ENCODE measurements around the gene SEMA3C.

SEMA3C gene

DNA sequence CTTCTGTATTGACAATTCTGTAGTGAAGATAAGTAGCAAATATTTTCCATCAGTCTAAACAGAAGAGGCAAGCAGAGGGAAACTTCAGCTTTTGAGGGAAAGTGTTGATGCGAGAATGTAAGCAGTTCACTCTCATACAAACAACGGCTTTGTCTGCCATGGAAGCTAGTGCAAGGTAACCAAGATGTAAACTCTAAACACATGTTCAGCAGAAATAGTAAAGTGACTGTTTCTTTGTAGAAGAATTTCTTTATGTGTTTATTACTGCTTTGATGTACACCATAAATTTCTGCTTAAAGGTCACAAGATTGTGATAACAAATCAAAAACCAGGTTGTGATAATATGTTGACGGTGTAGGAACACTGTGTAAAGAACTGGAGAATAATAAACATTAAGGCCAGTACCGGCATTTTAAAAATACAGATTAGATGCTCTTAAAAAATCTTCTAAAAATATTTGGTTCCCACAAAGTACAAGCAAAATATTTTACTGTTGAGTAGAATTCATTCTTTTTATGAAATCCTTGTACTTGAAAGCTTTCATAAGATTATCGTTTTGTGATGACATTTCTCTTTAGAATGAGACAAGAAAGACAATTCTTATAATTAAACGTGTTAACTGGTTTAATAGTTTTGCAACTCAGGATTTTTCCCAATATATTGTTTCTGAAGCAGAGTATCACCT, 34.2 kb downstream of the SEMA3C start:
- no peak for DNase-seq

DNA sequence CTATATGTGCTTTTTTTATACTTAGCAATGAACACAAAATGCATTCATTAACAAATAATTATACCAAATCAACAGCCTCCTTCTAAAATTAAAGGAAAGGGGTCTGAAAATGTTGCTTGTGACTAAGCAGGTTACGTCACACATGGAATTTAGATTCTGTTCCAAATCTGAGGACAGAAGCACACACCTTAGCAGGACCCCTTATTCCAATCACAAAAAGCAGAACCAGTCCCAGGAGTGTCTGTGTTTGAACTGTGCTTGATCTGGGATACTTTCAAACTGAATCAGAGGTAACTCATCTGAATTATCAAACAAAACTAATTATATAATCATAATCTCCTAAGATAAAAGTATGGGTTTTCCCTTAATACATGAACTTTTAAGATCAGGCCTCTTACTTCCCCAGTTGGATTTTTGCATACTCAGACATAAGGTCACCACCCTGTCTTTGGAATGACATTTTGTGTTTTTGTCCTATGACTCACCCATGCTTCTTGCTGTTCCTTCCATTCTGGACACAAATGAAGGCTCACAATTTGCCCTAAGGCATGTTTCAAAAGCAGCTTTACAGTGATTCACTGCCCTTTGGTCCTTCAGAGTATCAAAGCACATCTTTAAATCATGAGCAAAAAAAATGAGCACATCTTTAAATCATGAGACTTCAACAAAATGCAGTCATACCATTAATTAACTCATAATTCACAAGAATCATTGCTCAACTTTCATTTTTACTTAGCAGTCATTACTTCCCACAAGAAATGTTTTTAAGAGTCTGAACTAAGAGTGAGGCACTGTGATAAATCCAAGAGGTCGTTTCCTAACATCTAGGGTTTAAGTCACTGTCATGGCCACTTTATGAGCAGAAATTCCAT, 35.5 kb downstream of the SEMA3C start:
- no peak for DNase-seq

DNA sequence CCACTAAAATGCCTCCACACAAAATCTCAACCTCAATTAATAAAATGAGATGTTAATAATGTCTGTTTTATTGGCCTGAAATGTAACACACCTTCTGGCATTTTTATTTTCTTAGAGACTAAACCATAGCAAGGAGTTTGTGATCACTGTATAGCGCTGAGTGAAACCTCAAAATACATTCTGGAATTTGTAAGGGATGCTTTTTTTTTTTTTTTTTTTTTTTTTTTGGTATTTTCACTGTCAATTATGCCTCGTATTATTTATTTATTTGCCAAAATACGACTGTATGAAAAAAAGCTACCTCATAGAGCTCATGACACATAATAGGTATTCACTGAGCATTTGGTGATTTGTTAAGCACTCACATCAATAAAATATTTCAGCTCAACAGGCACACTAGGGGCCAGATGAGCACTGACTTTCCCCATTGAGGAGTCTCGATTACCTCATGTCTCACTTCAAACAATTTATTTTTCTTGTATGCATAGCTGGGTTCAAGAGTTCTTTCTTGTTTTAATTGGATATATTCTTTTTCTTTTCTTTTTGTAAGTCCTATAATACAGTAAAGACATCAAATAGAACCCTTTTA, 36.5 kb downstream of the SEMA3C start:
- no peak for DNase-seq

DNA sequence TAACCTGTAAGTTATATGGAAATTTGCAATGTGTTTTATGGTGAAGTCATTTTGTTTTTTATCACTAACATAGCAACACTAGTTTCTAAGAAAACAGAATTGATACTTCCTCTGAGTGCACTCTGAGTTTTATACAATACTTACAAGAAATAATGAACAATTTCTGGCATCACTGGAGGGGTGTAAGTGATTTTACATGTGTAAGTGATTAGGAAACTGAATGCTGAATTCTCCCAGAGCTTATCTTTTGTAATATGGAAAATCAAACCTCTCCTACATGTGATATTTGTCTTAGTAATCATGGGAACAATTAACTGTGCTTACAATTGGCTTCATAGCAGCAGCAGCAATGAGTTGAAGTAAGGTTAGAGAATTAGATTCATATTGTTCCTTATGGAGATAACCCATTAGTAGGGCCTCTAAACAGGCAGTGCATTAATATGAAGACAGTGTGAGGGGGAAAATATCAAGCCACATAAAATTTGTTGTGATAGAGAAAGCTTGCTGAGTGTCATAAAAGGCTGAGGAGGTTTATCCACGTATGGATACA, 37.4 kb downstream of the SEMA3C start:
- no peak for DNase-seq

DNA sequence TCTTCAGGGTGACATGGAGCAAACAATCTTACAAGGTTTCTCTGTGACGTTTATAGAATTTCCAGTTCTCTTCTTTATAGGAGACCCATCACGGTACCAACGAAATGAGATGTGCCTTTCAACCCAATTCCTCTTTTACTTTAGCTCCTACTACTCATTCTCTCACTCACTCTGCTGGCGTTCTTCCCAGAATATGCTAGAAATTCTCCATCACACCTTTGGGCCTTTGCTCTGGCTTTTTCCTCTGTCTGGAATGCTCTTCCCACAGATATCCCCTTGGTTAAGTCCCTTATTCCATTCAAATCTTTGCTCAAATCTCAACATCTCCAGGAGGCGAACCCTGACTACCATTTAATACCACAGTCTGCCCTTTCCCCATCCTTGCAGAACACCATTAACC, 39.0 kb downstream of the SEMA3C start:
- DNase-seq = no peak

DNA sequence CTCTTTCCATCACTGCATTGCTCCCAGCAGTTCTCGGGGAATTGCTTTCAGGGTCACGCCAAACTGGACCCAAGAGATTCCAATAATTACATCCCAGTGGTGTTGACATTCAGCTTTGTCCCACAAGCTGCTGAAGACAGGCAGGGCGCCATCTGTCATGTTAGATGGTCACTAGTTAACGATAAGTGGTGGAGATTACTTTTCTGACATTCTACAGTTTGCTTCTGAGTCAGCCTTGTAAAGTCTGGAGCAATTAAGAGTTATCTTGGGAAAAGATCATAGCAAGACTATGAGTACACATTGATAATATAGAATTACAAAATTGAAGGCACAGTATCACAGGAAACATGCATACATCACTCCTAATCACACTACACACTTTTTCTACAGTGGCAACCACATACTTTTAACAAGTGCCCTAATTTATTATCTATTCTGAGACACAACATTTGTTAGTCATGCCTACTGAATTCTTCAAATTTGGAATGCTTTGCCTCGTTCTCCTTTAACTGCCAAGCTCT, 41.9 kb downstream of the SEMA3C start:
- no peak for DNase-seq

DNA sequence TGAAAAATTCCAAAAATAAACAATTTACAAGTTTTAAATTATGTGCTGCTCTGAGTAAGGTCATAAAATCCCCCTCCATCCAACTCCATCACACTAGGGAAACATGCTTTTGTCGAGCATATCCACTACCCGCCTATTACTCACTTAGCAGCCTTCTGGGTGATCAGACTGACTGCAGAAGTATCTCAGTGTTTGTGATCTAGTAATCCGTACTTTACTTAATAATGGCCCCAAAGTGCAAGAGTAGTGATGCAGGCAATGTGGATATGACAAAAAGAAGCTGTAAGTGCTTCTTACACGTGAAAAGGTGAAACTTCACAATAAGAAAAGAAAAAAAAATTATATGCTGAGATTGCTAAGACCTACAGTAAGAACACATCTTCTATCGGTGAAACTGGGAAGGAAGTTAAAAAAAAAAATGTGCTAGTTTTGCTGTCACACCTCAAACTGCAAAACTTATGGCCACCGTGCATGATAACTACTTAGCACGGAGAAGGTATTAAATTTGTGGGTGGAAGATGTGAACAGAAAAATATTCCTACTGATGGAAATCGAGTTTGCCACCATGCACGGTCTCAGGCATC, 43.2 kb downstream of the SEMA3C start:
- DNase-seq = no peak

DNA sequence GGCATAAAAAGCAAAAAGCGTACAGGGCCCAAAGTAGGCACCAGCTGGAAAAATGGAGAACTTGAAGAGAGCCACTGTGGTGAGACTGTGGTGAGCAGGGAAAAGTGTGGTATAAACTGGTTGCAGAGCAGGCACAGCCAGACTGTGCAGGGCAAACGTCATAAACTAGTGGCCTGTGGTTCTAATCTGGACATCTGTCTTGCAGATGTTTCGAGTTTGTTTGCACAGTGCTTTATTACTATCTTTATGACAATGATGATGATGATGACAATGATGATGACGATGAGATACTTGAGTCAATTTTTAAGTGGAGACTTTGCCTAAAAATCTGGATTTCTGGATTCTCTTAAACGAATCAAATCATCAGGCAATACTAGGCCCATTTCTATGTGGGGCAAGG, 45.7 kb downstream of the SEMA3C start:
- no peak for DNase-seq

DNA sequence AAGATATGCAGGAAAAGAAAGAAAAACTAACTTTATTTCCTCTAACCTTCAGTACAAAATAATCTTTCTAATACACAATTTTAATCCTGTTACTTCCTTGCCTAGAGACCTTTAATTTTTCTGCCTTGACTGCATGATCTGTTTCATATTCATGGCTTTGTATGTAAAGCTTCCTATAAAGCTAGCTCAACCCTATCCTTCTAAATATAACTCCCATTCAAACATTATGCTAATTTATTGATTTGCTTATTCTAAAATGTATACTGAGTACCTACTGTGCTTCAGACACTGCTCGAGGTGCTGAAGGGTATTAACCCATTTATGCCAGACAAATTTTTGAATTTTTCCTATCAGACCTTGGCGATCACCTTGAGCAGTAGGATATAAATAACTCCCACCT, 47.6 kb downstream of the SEMA3C start:
- no peak for DNase-seq

DNA sequence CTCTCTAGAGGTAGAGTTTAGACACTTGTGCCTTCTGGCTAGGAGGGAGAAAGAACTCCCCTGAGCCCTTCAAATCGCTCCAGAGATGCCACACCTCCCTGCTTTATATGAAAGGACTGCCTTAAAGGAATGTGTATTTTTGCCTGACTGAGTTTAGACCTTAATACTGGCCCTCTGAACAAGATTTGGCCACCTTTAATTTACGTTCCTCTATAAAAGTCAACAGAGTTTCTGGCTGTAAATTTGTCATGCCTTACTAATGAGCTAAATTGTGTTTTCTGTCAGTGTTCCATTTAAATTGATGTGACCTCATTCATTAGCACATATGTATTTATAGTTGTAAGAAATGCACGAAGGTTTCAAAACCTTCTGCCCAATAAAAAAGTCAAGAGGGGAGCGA, 48.0 kb downstream of the SEMA3C start:
- DNase-seq = no peak

DNA sequence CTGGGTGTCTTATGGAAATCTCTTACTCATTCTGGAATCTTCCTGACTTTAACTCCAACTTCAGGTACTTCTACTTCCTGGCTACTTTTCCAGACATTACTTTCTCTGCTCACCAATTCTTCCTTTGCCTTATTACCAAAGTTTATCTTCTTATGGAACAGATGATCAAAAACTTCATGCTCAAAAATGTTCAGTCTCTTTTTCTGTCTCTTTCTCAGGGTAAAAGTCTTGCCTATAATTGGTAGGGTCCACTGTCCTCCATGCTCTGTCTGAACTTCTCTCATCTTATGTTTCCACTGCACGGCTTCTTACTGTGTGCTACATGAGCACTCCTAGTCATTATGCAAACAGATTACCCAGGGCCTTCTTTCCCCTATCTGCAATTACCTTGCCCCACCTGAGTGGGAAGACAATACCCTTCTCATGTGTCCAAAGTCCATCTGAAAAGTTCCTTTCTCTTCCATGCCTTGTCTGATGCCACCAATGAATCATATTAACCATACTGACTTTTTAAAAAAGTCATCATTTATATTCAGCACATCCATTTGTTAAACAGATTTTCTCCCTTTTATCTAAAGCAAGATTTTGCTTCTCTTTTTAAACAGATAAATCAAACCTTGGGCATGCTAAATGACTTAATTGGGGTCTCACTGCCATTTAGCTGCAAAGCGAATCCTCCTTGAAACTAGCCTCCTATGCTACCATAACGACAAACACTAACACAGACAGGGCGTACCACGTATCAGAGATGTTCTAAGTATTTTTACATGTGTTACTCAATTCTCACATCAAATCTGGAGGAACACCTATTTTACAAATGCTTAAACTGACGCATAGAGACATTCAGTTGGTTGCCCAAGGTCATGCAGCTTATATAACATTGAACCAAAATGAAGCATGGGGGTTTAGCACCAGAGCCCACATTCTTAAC, 48.8 kb downstream of the SEMA3C start:
- DNase-seq = no peak

DNA sequence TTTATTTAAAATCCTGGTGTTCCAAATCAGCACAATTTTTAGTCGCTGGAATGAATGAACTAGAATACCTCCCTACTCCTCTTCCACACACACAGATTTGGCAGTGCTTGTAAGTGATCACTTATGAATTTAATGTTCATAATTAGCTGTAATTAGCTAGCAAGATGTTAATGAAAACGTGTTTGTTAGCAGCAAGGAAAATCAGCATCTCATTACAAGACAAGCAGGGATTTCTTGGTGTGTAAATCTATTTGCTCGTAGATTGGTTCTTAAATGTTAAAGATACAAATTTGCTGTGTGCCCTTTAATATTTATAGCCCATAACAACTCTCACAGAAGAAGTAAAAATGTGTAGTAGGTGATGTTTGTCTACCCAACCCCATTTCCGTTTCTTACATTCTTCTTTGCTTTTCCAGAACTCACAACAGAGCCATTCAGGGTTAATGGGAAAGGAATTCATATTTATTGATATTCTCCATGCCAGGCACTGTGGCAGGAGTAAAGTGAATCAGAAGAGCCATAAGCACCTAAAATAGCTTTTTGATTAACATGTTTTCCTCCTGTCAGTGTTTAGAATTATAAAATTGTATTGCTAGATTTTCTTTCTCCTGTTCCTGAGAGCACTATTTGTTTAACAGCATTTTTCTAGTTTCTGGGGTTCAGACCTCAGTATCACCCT, 49.6 kb downstream of the SEMA3C start:
- DNase-seq = no peak

DNA sequence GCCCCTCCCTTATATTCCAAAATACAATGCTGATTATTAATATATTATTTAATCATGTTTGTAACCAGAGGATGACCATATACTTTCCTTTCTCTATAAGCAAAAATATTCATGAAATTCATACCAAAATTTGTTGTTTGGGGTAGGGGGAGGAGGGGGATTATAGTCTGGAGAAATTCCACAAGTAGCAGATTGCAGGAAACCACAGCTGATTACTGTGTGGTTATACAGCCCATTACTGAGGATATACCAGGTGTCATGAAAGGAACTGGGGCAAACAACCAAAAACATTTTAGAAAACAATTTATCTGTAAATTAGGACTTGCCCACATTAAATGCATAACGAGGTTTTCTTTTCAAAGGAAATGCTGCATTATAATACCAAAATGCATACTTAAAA, 50.3 kb downstream of the SEMA3C start:
- no peak for DNase-seq

DNA sequence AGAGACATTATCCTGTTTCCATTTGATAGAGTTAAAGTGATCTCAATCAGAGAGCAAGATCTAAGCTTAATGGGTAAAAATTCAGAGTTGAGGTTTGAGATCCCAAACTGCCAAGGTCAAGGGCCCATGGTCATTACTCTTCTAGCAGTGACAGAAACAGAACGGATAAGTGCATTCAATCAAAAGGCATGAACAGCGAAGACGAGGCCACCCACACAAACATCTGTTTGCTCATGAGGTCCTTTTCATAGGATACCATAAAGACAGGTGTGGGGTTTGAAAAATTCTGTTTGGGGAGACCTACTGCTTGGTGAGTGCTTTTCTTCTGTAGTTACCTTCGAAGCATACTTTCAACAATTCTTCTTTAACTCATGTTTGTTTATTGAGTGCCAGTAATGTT, 58.3 kb downstream of the SEMA3C start:
- no peak for DNase-seq

DNA sequence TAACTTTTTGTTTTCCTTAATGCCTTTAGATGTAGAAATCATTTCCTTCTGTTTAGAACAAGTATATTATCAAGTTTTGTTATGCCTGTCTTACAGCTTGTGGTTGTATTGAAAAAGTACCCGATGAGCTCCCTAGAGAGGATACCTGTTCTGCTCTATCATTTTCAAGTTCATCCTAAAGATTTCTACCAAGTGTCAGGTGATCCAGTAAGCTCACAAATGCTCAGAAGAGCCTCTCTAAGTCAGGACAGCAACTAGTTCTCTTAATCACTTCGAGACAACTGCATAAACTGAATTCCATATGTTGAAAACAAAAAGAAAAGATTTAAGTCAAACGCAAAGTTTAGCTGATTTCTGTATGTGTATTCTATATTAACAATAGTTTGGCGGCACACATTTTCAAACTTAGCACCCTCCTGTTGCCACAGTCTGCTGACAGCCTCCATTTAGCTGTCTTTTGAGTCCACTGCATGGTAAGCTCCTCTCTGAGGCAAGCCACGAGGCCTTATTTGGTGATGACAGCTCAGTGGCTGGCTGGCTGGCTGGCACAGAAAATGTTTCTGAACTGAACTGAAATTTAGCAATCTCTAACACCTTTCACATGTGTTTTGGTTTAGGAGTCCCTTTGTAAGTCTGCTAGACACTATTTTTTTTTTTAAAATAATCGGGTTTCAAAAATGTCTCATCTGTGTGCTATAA, 59.4 kb downstream of the SEMA3C start:
- DNase-seq = no peak

DNA sequence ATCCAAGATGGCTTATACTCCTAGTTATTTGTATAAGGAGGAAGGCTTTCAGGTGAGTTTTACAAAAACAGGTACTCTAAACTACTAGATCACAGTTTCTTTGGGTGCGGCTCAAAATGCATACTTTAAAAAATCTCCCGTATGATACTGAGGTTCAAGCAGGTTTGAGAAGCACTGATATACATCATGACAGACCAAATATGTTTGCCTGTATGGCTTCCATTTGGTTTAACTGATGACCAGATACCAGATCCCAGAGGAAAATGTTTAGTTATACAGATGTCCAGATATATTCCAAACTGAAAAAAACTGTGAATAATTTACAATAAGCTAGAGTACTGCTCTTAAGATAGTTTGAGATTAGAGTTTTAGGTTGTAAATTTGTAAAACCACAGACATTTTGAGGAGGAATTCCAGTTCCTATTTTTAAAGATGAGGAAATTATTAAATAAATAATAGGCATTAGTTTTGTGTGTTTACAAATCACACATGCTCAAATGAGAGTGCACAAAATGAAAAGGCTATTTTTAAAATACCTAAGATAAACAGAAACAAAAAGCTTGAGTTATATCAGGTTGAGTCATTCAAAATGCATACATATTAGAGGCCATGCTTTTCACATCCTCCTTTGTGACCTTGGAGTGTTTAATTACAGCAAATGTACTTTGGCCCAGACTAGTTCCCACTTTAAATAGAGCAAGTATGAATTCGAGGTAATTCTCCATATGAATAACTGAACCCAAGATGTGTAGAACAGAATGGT, 60.5 kb downstream of the SEMA3C start:
- no peak for DNase-seq

DNA sequence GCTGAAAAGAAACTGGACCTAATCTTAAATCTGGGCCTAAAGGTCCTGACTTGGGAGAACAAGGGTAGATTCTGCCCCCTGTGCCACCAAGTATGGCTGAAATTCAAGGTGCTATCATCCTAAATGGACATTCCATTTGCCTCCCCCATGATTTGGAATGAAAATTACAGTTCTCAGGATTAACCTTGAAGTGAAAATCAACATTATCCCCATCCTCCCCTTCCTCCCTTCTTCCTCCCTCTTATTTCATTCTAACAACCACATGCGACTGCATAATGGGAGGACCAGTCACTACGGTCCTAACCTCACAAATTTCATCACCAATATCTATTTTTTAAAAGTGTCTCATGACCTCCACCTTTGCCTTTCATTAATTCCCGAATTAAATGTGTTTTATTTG, 62.1 kb downstream of the SEMA3C start:
- DNase-seq = no peak

DNA sequence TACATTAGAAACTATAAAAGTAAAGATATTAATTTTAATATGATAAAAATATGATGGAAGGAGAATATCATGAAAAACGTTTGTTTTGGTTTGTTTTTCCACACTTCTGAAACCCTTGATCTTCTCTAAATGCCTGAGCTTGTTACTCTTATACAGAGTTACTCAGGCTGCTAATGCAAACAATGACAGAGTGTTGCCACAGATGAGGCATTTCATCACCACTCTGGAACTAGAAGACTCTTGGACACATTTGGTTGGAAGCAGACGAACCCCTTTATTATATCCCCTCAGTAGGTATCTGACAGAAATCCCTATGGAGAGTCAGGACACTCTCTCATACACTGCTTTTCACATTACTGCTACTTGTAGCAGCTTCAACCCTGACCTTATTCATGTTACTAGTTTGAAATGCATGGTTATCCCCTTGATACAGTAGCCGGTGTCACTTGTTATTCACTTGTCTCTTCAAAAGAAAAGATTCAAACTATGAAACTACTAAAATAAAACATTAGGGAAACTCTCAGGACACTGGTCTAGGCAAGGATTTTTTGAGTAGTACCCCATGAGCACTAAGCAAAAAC, 66.9 kb downstream of the SEMA3C start:
- no peak for DNase-seq

DNA sequence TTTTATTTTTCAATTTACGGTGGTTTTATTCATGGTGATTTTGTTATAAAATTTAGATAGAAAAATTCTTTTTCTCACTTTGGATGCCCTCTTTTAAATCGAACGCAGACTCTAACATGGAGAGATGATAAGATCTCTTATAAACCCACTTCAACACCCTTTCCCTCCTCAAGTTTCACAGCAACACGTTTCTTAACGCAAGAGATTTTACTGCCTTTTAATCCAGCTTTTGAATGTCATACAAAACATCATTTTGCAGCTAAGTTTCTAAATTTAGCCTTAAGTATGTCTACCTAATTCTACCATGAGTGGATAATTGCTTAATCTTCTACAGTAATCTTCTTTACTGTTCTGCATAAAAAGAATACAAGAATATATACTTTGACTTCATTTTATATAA, 70.0 kb downstream of the SEMA3C start:
- DNase-seq = no peak

DNA sequence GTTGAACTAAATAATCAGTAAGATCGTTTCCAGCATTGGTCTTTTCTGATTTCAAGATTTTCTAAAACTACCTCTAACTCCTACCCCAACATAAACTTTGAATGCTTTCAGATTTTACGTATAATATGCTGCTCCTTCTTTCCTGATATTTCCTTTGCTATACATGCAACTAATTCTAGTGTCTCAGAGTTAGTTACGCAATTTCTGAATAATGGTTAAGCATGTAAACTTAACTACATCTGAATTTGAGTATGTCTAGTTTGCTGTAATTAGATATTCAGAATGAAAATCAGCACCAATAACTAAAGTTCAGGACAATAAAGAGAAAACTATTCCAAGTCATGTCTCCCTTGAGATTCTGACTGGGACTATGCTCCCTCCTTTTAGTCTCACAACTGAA, 71.0 kb downstream of the SEMA3C start:
- no peak for DNase-seq

Measured in activated CD4-positive, CD25-positive, alpha-beta regulatory T cell treated with anti-CD3 and anti-CD28 coated beads, Interleukin-2, amount 50 U/mL, for 72 hours (primary cell).